Activated CD4-positive, alpha-beta T cell treated with anti-CD3 and anti-CD28 coated beads, Interleukin-2, amount 10 ng/mL, durations not matched to agents 7 days and 5 days (primary cell): ENCODE results near the gene KLF15. TPM values are rescaled to one million over a fixed set of nuclear protein-coding genes. Genes with fewer than 3 reads are reported as not detected.

Source experiments
- CTCF ChIA-PET: fragments of 350-600 bp; sonication (Branson Sonifier 250); formaldehyde crosslinking; loops from one replicate; lab custom pipeline; 2021; ENCODE audit warnings: antibody characterized with exemption; lab: Charles Lee
- POLR2A ChIA-PET: fragments of 350-600 bp; sonication (Branson Sonifier 250); formaldehyde crosslinking; loops from one replicate; lab custom pipeline; 2021; ENCODE audit warnings: antibody characterized with exemption; lab: Charles Lee
- DNase-seq: peaks from one replicate; pipeline ENCODE4 v3.0.0-alpha.2; 2020
- H3K27ac Mint-ChIP-seq: one replicate; pipeline ENCODE4 v1.8.0; 2021; ENCODE audit warnings: mild to moderate bottlenecking, moderate library complexity, mixed read lengths
- H3K27me3 Mint-ChIP-seq: one replicate; pipeline ENCODE4 v1.8.0; 2021; ENCODE audit warnings: mixed read lengths
- H3K36me3 Mint-ChIP-seq: one replicate; pipeline ENCODE4 v1.8.0; 2021; ENCODE audit warnings: low read depth, mixed read lengths
- H3K4me1 Mint-ChIP-seq: one replicate; pipeline ENCODE4 v1.8.0; 2021; ENCODE audit warnings: mixed read lengths
- H3K4me3 Mint-ChIP-seq: one replicate; pipeline ENCODE4 v1.8.0; 2021; ENCODE audit warnings: mild to moderate bottlenecking, moderate library complexity, mixed read lengths
- H3K9me3 Mint-ChIP-seq: one replicate; pipeline ENCODE4 v1.8.0; 2021; ENCODE audit warnings: mixed read lengths
- total RNA-seq, 2 experiments: library from RNA; stranded (reverse); gene quantifications; one replicate each; pipeline ENCODE4 v1.2.3, GENCODE V29; 2021

KLF15 gene
- total RNA-seq, 2 experiments from 2014 or later, result not detected

GRCh38 chr3:126353694-126354321 is 3.4 kb downstream of the KLF15 start:
- Mint-ChIP-seq H3K27me3 (peaks cover 30% of the 10 kb centered on the region), H3K4me3 (no peak overlapping the region)
- CTCF ChIA-PET, result no interaction called here

GRCh38 chr3:126352476-126353454 is 4.4 kb downstream of the KLF15 start:
- peaks cover 8% of the 10 kb centered on the region for H3K4me1 Mint-ChIP-seq
- ChIA-PET POLR2A (no interaction called here), CTCF (no interaction called here)
- no peaks in the 10 kb centered on the region for H3K36me3 Mint-ChIP-seq
- H3K4me3 Mint-ChIP-seq, result no peak overlapping the region
- no peak for DNase-seq
- H3K27me3 Mint-ChIP-seq, result peaks cover 20% of the 10 kb centered on the region
- no peak overlapping the region for H3K27ac Mint-ChIP-seq
- no peaks in the 10 kb centered on the region for H3K9me3 Mint-ChIP-seq

More at GRCh38 chr3:126353694-126354321, 3.4 kb downstream of the KLF15 start:
- POLR2A ChIA-PET, result no interaction called here
- Mint-ChIP-seq H3K9me3 (no peaks in the 10 kb centered on the region), H3K27ac (no peak overlapping the region), H3K36me3 (no peaks in the 10 kb centered on the region), H3K4me1 (peaks cover 12% of the 10 kb centered on the region)
- DNase-seq, result no peak

- ChIA-PET POLR2A (no interaction called here), CTCF (no interaction called here)
- H3K4me1 Mint-ChIP-seq, result peaks cover 4% of the 10 kb centered on the region
- H3K4me3 Mint-ChIP-seq, result no peak overlapping the region
- H3K27me3 Mint-ChIP-seq, result peaks cover 17% of the 10 kb centered on the region
- no peak for DNase-seq
- H3K36me3 Mint-ChIP-seq, result no peaks in the 10 kb centered on the region
- no peak overlapping the region for H3K27ac Mint-ChIP-seq
- H3K9me3 Mint-ChIP-seq, result no peaks in the 10 kb centered on the region
Measured at GRCh38 chr3:126351771-126352475, 5.3 kb downstream of the KLF15 start.

- Mint-ChIP-seq H3K9me3 (no peaks in the 10 kb centered on the region), H3K27ac (no peak overlapping the region), H3K4me3 (no peak overlapping the region), H3K36me3 (no peaks in the 10 kb centered on the region), H3K27me3 (peaks cover 14% of the 10 kb centered on the region), H3K4me1 (peaks cover 2% of the 10 kb centered on the region)
- CTCF ChIA-PET, result no interaction called here
- no peak for DNase-seq
- POLR2A ChIA-PET, result no interaction called here
Measured at GRCh38 chr3:126351086-126351770, 6.0 kb downstream of the KLF15 start.

GRCh38 chr3:126350502-126351085 is 6.6 kb downstream of the KLF15 start:
- Mint-ChIP-seq H3K27me3 (peaks cover 9% of the 10 kb centered on the region), H3K4me1 (no peaks in the 10 kb centered on the region), H3K9me3 (no peaks in the 10 kb centered on the region), H3K27ac (no peak overlapping the region), H3K4me3 (no peak overlapping the region), H3K36me3 (no peaks in the 10 kb centered on the region)
- no peak for DNase-seq
- CTCF ChIA-PET, result interaction anchor here (1.2 kb wide), 1 partner anchor 21 kb away, joined by 3 read pairs; no protein-coding TSS in a partner anchor
- POLR2A ChIA-PET, result no interaction called here

- ChIA-PET CTCF (interaction anchor here (1.2 kb wide), 1 partner anchor 21 kb away, joined by 3 read pairs; no protein-coding TSS in a partner anchor), POLR2A (no interaction called here)
- Mint-ChIP-seq H3K27ac (no peak overlapping the region), H3K36me3 (no peaks in the 10 kb centered on the region), H3K4me3 (no peak overlapping the region), H3K27me3 (peaks cover 3% of the 10 kb centered on the region), H3K9me3 (no peaks in the 10 kb centered on the region), H3K4me1 (no peaks in the 10 kb centered on the region)
- no peak for DNase-seq
Measured at GRCh38 chr3:126349611-126350501, 7.4 kb downstream of the KLF15 start.

GRCh38 chr3:126349071-126349470 is 8.1 kb downstream of the KLF15 start:
- H3K36me3 Mint-ChIP-seq, result no peaks in the 10 kb centered on the region
- no peak for DNase-seq
- peaks cover 2% of the 10 kb centered on the region for H3K27me3 Mint-ChIP-seq
- ChIA-PET POLR2A (no interaction called here), CTCF (interaction anchor here (1.3 kb wide), 1 partner anchor 37 kb away, joined by 3 read pairs; no protein-coding TSS in a partner anchor)
- no peaks in the 10 kb centered on the region for H3K4me1 Mint-ChIP-seq
- H3K27ac Mint-ChIP-seq, result no peak overlapping the region
- no peak overlapping the region for H3K4me3 Mint-ChIP-seq
- H3K9me3 Mint-ChIP-seq, result no peaks in the 10 kb centered on the region

- no peak for DNase-seq
- ChIA-PET POLR2A (no interaction called here), CTCF (interaction anchor here (1.3 kb wide), 1 partner anchor 37 kb away, joined by 3 read pairs; no protein-coding TSS in a partner anchor)
- Mint-ChIP-seq H3K4me1 (no peaks in the 10 kb centered on the region), H3K9me3 (no peaks in the 10 kb centered on the region), H3K27ac (no peak overlapping the region), H3K36me3 (no peaks in the 10 kb centered on the region), H3K4me3 (no peak overlapping the region), H3K27me3 (no peaks in the 10 kb centered on the region)
Measured at GRCh38 chr3:126348308-126348920, 8.8 kb downstream of the KLF15 start.

- H3K27ac Mint-ChIP-seq, result no peak overlapping the region
Measured at GRCh38 chr3:126347543-126348161, 9.6 kb downstream of the KLF15 start.

GRCh38 chr3:126346466-126346865 is 10.7 kb downstream of the KLF15 start:
- H3K4me3 Mint-ChIP-seq, result no peak overlapping the region
- H3K27ac Mint-ChIP-seq, result no peak overlapping the region
- no peaks in the 10 kb centered on the region for H3K27me3 Mint-ChIP-seq
- POLR2A ChIA-PET, result no interaction called here
- no peaks in the 10 kb centered on the region for H3K36me3 Mint-ChIP-seq
- no peaks in the 10 kb centered on the region for H3K9me3 Mint-ChIP-seq
- DNase-seq, result no peak
- no peaks in the 10 kb centered on the region for H3K4me1 Mint-ChIP-seq
- CTCF ChIA-PET, result no interaction called here

More at GRCh38 chr3:126347543-126348161, 9.6 kb downstream of the KLF15 start:
- ChIA-PET CTCF (interaction anchor here (1.3 kb wide), 1 partner anchor 36 kb away, joined by 3 read pairs; no protein-coding TSS in a partner anchor), POLR2A (no interaction called here)
- Mint-ChIP-seq H3K27me3 (no peaks in the 10 kb centered on the region), H3K4me3 (no peak overlapping the region), H3K9me3 (no peaks in the 10 kb centered on the region), H3K4me1 (no peaks in the 10 kb centered on the region), H3K36me3 (no peaks in the 10 kb centered on the region)
- no peak for DNase-seq
